PC-9 (cell line): ENCODE results near the gene ZFYVE27.

ENCODE experiments used
- CTCF ChIP-seq: fragments of 200-600 bp; sonication (generic); conservative IDR thresholded peaks from 2 replicates; pipeline ENCODE4 v1.6.1; 2017; ENCODE audit warnings: mixed run types, antibody characterized with exemption, mild to moderate bottlenecking, moderate library complexity
- EZH2 ChIP-seq: fragments of 200-600 bp; sonication (generic); IDR thresholded peaks from 2 replicates; pipeline ENCODE4 v1.8.0; 2017; ENCODE audit warnings: antibody characterized with exemption, low read depth

DNA sequence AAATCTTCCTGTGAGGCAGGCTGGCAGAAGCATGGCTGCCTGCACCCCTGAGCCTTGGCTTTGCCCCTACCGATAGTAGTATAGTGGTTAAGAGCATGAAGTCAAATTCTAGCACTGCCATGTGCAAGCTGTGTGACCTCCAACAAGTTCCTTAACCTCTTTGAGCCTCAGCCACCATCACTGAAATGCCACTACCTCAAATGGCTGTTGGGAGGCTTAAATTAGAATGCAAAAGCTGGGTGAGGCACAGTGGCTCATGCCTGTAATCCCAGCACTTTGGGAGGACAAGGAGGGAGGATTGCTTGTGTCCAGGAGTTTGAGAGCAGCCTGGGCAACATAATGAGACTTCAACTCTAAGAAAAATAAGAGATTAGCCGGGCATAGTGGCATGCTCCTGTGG is 26.5 kb downstream of the ZFYVE27 start:
- TF ChIP-seq EZH2 (no peak), CTCF (no peak)
